GM12878 (cell line): ENCODE measurements around the gene PHC1.

Experiments
- ATF7 ChIP-seq: fragments of 450-650 bp; IDR thresholded peaks from 2 replicates; pipeline ENCODE4 v1.6.1; 2016; ENCODE audit warnings: low read depth, mild to moderate bottlenecking
- EP300 ChIP-seq, 2 experiments: fragments of 150-350 bp in 1 of 2; IDR thresholded peaks; 2 replicates each; pipeline ENCODE4 v1.6.1; 2011 to 2012; ENCODE audit warnings: low read depth in 2 of 2, low read length in 2 of 2, borderline replicate concordance in 1 of 2, improper control_type of control experiment in 1 of 2, inconsistent platforms in 1 of 2; ENCODE audit not compliant: control insufficient read depth in 1 of 2
- EZH2 ChIP-seq: IDR thresholded peaks from 2 replicates; pipeline ENCODE4 v1.6.1; 2012; ENCODE audit warnings: low read depth, mild to moderate bottlenecking, control low read depth, inconsistent platforms, low read length, borderline replicate concordance; ENCODE audit not compliant: control insufficient read depth
- GABPA ChIP-seq: IDR thresholded peaks from 2 replicates; pipeline ENCODE4 v1.6.1; 2014; ENCODE audit warnings: antibody characterized with exemption, low read depth, mild to moderate bottlenecking, inconsistent platforms
- NFYB ChIP-seq: IDR thresholded peaks from 2 replicates; pipeline ENCODE4 v1.6.1; 2011; ENCODE audit warnings: low read depth, mild to moderate bottlenecking, low read length, improper control_type of control experiment, moderate library complexity; ENCODE audit not compliant: insufficient read depth
- POLR2A ChIP-seq: IDR thresholded peaks from 2 replicates; pipeline ENCODE4 v1.6.1; 2011; ENCODE audit warnings: low read depth, mild to moderate bottlenecking, low read length
- POLR2AphosphoS2 ChIP-seq: IDR thresholded peaks from 2 replicates; pipeline ENCODE4 v1.6.1; 2011; ENCODE audit warnings: low read depth, mild to moderate bottlenecking, low read length, improper control_type of control experiment, moderate library complexity
- POLR2AphosphoS5 ChIP-seq: IDR thresholded peaks from 2 replicates; pipeline ENCODE4 v1.6.1; 2011; ENCODE audit warnings: mild to moderate bottlenecking, low read length, inconsistent platforms
- RAD51 ChIP-seq: fragments of 450-650 bp; IDR thresholded peaks from 2 replicates; pipeline ENCODE4 v1.6.1; 2016; ENCODE audit warnings: moderate library complexity, mild to moderate bottlenecking, inconsistent platforms
- RFX5 ChIP-seq: IDR thresholded peaks from 2 replicates; pipeline ENCODE4 v1.6.1; 2011; ENCODE audit warnings: low read depth, low read length, improper control_type of control experiment
- TAF1 ChIP-seq: IDR thresholded peaks from 2 replicates; pipeline ENCODE4 v1.6.1; 2011; ENCODE audit warnings: mild to moderate bottlenecking, low read depth, low read length, borderline replicate concordance
- TF ChIP-seq, protein P1 (sequence below), 3 experiments: IDR thresholded peaks in 2 of 3; conservative IDR thresholded peaks in 1 of 3; 2 replicates each; pipeline ENCODE4 v1.5.1; 2011; ENCODE audit warnings: low read depth in 3 of 3, low read length in 3 of 3, mild to moderate bottlenecking in 3 of 3, control low read depth in 2 of 3, moderate library complexity in 2 of 3, inconsistent platforms in 1 of 3, mixed read lengths in 1 of 3; ENCODE audit not compliant: control insufficient read depth in 2 of 3, insufficient read depth in 1 of 3; ENCODE audit errors: extremely low read depth in 1 of 3
- TF ChIP-seq, protein P2 (sequence below): IDR thresholded peaks from 2 replicates; pipeline ENCODE4 v1.6.1; 2012; ENCODE audit warnings: low read depth, low read length, improper control_type of control experiment
- TF ChIP-seq, protein P3 (sequence below): fragments of 450-650 bp; formaldehyde crosslinking; IDR thresholded peaks from 2 replicates; pipeline ENCODE4 v1.5.0; 2022; ENCODE audit warnings: mild to moderate bottlenecking, missing genetic modification characterization

DNA sequence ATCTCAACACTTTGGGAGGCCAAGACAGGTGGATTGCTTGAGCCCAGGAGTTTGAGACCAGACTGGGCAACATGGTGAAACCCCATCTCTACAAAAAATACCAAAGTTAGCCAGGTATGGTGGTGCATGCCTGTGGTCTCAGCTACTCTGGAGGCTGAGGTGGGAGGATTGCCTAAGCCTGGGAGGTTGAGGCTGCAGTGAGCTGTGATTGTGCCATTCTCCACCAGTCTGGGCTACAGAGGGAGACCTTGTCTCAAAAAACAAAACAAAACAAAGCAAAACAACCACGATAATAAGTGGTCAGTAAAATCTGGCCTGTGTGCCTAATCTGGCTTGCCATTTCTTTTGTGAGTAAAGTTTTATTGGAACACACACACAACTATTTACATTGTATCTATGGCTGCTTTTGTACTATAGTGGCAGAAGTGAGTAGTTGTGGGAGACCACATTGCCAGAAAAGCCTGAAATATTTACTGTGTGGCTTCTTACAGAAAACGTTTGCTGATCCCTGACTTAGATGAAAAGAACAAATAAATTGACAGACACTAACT lies 55.6 kb downstream of the PHC1 start:
- no peak for TF ChIP-seq POLR2AphosphoS2
- no peak for TF ChIP-seq POLR2AphosphoS5
- TF ChIP-seq RFX5 = no peak
- TF ChIP-seq GABPA = no peak
- TF ChIP-seq, protein P1, sequence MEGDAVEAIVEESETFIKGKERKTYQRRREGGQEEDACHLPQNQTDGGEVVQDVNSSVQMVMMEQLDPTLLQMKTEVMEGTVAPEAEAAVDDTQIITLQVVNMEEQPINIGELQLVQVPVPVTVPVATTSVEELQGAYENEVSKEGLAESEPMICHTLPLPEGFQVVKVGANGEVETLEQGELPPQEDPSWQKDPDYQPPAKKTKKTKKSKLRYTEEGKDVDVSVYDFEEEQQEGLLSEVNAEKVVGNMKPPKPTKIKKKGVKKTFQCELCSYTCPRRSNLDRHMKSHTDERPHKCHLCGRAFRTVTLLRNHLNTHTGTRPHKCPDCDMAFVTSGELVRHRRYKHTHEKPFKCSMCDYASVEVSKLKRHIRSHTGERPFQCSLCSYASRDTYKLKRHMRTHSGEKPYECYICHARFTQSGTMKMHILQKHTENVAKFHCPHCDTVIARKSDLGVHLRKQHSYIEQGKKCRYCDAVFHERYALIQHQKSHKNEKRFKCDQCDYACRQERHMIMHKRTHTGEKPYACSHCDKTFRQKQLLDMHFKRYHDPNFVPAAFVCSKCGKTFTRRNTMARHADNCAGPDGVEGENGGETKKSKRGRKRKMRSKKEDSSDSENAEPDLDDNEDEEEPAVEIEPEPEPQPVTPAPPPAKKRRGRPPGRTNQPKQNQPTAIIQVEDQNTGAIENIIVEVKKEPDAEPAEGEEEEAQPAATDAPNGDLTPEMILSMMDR (IDR thresholded peaks at IDR 0.05 in 2 of 3, conservative IDR thresholded peaks at IDR 0.05 in 1 of 3; ENCODE audit: control insufficient read depth in 2 of 3, extremely low read depth in 1 of 3, insufficient read depth in 1 of 3, low read depth in 3 of 3, low read length in 3 of 3) = no peak
- TF ChIP-seq EP300 (IDR thresholded peaks at IDR 0.05; ENCODE audit: borderline replicate concordance in 1 of 2, control insufficient read depth in 1 of 2, low read depth in 2 of 2, low read length in 2 of 2) = no peak
- TF ChIP-seq NFYB = no peak
- TF ChIP-seq, protein P2, sequence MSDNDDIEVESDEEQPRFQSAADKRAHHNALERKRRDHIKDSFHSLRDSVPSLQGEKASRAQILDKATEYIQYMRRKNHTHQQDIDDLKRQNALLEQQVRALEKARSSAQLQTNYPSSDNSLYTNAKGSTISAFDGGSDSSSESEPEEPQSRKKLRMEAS = no peak
- no peak for TF ChIP-seq POLR2A
- TF ChIP-seq ATF7 = no peak
- no peak for TF ChIP-seq EZH2
- no peak for TF ChIP-seq TAF1
- TF ChIP-seq, protein P3, sequence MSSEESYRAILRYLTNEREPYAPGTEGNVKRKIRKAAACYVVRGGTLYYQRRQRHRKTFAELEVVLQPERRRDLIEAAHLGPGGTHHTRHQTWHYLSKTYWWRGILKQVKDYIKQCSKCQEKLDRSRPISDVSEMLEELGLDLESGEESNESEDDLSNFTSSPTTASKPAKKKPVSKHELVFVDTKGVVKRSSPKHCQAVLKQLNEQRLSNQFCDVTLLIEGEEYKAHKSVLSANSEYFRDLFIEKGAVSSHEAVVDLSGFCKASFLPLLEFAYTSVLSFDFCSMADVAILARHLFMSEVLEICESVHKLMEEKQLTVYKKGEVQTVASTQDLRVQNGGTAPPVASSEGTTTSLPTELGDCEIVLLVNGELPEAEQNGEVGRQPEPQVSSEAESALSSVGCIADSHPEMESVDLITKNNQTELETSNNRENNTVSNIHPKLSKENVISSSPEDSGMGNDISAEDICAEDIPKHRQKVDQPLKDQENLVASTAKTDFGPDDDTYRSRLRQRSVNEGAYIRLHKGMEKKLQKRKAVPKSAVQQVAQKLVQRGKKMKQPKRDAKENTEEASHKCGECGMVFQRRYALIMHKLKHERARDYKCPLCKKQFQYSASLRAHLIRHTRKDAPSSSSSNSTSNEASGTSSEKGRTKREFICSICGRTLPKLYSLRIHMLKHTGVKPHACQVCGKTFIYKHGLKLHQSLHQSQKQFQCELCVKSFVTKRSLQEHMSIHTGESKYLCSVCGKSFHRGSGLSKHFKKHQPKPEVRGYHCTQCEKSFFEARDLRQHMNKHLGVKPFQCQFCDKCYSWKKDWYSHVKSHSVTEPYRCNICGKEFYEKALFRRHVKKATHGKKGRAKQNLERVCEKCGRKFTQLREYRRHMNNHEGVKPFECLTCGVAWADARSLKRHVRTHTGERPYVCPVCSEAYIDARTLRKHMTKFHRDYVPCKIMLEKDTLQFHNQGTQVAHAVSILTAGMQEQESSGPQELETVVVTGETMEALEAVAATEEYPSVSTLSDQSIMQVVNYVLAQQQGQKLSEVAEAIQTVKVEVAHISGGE (CRISPR knock-in tag) = no peak
- no peak for TF ChIP-seq RAD51
